ENCODE data around the gene LENEP. TPM values are rescaled to one million over a fixed set of nuclear protein-coding genes. Genes with fewer than 3 reads are reported as not detected.
"Not testable (repeated sequence)": the region's sequence is repeated elsewhere in the genome, so short reads cannot be mapped to it uniquely, and the experiment has no call there.

LENEP gene
- total RNA-seq, 1 donor from 2014 or later = not detected

- ATAC-seq (peak; percentile 50), DNase-seq (ENCODE audit: low spot score) (peak; percentile 96)
These were observed 18.5 kb upstream of the LENEP start for GRCh38 chr1:154974808-154975408.

- DNase-seq (ENCODE audit: low spot score) (peak; percentile 68), ATAC-seq (no peak)
These were observed 17.9 kb upstream of the LENEP start for GRCh38 chr1:154975409-154976059.

- DNase-seq (ENCODE audit: low spot score); ATAC-seq: not testable (repeated sequence)
These were observed 15.6 kb upstream of the LENEP start for GRCh38 chr1:154977762-154978161.

- no peak for DNase-seq (ENCODE audit: low spot score)
- ATAC-seq = no peak
These were observed 15.0 kb upstream of the LENEP start for GRCh38 chr1:154978360-154978759.

GRCh38 chr1:154982341-154982740 lies 11.0 kb upstream of the LENEP start:
- DNase-seq (ENCODE audit: low spot score) (no peak), ATAC-seq (no peak)

GRCh38 chr1:154982897-154983648 lies 10.3 kb upstream of the LENEP start, which contains the start of gene FLAD1:
Gene FLAD1 (plus strand): TSS chr1:154983344. CDS start chr1:154983695, 351 bp downstream.
- DNase-seq (ENCODE audit: low spot score) (peak; percentile 98), ATAC-seq (peak; percentile 95)

- ATAC-seq (no peak), DNase-seq (ENCODE audit: low spot score) (no peak)
These were observed 9.5 kb upstream of the LENEP start for GRCh38 chr1:154983776-154984466.

GRCh38 chr1:154986736-154987135 lies 6.7 kb upstream of the LENEP start:
- DNase-seq (ENCODE audit: low spot score); ATAC-seq: not testable (repeated sequence)

GRCh38 chr1:154987326-154987725 lies 6.1 kb upstream of the LENEP start:
- DNase-seq (ENCODE audit: low spot score) (peak; percentile 86), ATAC-seq (peak; percentile 50)

- DNase-seq (ENCODE audit: low spot score) (no peak), ATAC-seq (no peak)
These were observed 5.1 kb upstream of the LENEP start for GRCh38 chr1:154988058-154988954.

- DNase-seq (ENCODE audit: low spot score) (no peak), ATAC-seq (peak; percentile 28)
These were observed 4.1 kb upstream of the LENEP start for GRCh38 chr1:154989195-154989860.

GRCh38 chr1:154990276-154990675 lies 3.1 kb upstream of the LENEP start:
- DNase-seq (ENCODE audit: low spot score) (no peak), ATAC-seq (no peak)

GRCh38 chr1:154992721-154993571 lies 440 bp upstream of the LENEP start:
- DNase-seq (ENCODE audit: low spot score) (no peak), ATAC-seq (no peak)

- no peak for DNase-seq (ENCODE audit: low spot score)
- ATAC-seq = no peak
These were observed 842 bp downstream of the LENEP start for GRCh38 chr1:154994269-154994587.

GRCh38 chr1:154994591-154994990 lies 1.2 kb downstream of the LENEP start:
- ATAC-seq = no peak
- DNase-seq (ENCODE audit: low spot score) = no peak

- peak; percentile 47 for ATAC-seq
- DNase-seq (ENCODE audit: low spot score) = peak; percentile 60
These were observed 2.1 kb downstream of the LENEP start for GRCh38 chr1:154995301-154995983.

GRCh38 chr1:154996966-154997701 lies 3.7 kb downstream of the LENEP start:
- DNase-seq (ENCODE audit: low spot score) (peak; percentile 45), ATAC-seq (no peak)

All from left lobe of liver (tissue), 2 donors.